Measurements from ENCODE around the gene SLAIN2.
"Not testable (repeated sequence)": the region's sequence is repeated elsewhere in the genome, so short reads cannot be mapped to it uniquely, and the experiment has no call there.

SLAIN2 gene

DNA sequence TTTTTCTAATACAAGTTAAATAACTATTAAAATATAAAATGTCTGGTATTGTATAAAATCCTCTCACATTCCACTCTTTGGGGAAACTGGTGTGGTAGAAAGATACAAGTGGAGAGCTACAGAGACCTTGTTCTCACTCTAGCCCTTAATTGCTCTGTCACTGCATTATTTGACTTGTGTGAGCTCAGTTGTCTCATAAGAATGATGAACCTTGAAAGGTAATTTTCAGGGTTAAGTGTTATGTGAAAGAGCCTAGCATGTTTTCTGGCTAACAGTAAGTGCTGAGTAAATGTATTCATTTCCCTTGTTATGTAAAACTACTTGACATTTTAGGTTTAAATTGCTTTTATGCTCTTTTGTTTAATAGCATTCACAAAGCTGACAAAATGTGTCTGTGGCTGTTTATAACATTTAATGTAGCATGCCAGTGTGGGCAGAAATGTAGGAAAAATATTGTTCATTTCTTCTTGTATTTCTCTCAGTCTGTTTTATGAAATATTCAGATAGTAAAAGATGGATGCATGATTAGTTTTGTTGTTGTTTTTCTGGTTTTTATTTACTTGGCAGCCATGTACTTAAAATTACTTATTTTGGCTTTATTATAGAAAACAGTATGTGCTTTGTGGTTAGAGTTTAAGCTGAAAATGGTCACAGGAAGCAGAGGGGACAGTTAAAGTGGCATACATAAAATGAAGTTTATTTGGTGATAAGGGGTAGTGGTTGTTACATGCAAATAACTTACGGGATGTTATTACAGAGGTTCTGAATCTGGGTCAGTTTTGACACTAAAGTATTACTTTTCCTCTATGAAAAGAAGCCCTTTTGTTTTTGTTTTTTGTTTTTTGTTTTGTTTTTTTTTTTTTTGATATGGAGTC lies 29.2 kb downstream of the SLAIN2 start:
- DNase-seq (ENCODE audit: low spot score), result no peak

DNA sequence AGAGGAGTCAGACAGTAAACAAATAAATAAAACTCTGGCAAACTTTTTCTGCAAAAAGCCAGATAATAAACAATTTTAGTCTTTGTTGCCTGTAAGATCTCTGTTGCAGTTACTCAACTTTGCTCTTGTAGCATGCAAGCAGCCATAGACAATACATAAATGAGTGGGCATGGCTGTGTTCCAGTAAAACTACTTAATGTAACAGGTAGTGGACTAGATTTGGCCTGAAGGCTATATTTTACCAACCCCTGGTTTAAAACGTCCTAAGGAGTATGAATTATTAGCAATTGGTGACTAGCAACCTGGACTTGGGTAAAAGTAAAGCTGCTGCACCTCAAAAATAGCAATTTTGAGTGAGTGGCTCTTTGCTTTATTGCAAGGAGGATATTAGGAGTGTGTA lies 30.9 kb downstream of the SLAIN2 start:
- DNase-seq (ENCODE audit: low spot score), result no peak

DNA sequence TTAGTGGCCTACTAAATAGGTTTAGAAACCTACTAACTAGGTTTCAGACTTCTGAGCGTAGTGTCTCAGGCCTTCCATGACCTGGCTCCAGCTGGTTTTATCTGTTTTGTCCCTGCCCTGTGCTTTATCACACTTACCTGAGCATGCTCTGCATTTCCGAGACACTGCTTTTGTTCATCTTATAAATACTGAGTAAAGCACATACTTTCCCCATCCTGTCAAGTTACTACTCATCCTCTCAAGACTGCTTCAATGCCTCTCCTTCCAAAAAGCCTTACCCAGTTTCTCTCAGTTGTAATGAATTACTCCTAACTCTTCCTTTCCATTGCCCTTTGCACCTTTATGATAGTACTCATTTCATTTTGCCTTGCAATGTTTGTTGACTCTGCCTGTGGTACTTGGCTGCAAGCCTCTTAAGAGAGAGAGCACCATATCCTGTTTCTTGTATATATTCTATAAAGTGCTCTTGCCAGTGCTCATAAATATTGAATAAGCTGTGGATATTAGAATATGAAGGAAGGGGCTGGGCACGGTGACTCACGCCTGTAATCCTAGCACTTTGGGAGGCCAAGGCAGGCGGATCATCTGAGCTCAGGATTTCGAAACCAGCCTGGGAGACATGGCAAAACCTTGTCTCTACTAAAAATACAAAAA lies 34.4 kb downstream of the SLAIN2 start:
- no peak for DNase-seq (ENCODE audit: low spot score)

DNA sequence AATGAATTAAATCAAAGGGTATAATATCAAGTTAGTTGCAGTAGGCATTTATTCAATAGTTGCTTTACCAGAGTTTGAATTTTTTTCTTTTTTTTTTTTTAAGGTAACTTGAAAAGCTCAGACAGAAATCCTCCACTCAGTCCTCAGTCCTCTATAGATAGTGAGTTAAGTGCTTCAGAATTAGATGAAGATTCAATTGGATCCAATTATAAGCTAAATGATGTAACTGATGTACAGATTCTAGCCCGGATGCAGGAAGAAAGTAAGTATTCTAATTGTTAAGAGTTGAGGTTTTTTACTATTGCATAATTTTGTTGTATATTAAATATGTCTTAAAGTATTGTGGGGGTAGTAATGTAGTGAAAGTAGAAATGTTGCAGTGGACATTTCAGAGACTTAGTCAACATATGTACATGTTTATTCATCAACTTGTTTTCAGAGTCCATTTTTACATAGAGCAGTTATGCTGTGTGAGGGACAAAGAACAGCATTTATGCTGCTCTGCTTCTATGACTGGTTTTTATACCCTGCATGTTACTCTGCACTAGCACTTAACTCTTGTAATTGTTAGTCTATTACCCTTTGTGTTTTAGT lies 38.4 kb downstream of the SLAIN2 start:
- DNase-seq (ENCODE audit: low spot score), result no peak

DNA sequence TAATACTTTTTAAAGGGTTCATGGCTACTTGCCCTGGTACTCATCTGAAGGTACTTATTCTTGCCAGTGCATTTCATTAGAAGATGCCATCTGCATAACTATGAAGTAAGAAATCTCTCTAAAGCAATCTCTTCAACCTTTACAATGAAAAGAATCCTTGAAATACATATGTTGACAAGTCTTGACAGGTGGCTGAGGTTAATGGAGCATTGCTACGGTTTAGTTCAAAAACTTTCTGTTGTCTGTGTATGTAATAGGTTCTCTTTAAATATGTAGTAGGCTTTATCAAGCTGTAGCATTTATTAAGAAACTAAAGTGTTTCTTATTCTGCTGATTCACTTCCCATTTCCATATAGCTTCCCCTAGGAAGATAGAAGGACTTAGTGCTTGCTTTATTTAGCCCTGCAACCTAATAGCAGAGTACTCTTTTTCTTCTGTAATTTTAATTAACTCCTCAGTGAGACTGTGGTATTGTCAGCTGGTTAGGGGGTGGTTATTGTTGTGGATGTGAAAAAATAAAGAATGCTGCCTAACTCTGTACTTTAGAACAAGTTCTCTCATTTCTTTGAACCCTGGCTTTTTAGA lies 39.3 kb downstream of the SLAIN2 start:
- DNase-seq (ENCODE audit: low spot score), result no peak

DNA sequence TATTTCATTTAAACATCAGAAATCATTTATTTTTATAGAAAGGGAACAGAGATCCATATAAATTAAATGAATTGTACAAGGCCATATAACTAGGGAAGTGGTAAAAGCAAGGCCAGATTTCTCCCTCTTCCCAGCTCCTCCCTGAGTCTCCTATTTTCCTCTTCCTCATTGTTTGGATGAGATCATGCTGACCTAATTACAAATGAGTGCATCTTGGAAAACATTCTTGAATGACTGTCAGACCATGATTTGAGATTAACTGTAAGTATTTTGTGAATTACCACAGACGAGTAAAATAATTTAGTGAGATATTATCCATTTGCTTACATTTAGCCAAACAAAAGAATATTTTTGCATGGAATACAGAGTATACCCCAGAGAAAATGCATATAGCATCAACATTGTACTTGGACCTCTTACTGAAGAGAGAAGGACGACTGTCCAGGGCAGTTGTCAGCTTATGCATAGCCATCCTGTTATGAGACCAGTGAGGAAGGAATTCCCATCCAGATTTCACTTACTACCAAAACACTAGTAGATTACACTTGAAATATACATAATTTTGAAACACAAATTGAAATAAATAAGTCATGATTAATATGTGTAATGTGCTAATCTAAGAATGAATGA lies 47.3 kb downstream of the SLAIN2 start:
- DNase-seq (ENCODE audit: low spot score), result peak; percentile 24

DNA sequence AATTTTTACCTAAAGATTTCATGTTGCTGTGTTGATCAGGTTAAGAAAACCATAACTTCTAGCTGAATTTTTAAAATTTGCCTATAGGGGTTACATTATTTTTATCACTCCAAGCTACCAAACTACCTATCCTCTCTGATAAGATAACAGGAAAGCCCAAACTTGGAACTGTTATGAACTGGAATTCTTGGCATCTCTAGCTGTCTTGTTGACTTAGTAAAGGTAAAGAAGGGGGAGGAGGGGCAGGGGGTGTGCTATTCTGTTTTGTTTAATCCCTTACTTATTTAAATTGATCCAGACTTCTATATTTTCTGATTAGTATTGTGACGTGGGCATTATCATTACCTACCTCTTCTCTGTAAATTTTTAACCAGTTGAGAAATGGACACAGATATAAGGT lies 54.7 kb downstream of the SLAIN2 start:
- no peak for DNase-seq (ENCODE audit: low spot score)

DNA sequence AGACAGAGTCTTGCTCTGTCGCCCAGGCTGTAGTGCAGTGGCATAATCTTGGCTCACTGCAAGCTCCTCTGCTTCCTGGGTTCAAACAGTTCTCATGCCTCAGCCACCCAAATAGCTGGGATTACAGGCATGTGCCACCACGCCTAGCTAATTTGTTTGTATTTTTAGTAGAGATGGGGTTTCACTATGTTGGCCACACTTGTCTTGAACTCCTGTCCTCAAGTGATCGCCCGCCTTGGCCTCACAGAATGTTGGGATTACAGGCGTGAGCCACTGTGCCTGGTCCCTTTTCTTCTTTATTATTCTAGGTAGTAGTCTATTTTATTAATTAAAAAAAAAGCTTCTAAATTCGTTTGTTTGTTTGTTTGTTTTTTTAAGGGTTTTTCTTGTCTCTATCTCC lies 59.1 kb downstream of the SLAIN2 start:
- DNase-seq (ENCODE audit: low spot score), result no peak

DNA sequence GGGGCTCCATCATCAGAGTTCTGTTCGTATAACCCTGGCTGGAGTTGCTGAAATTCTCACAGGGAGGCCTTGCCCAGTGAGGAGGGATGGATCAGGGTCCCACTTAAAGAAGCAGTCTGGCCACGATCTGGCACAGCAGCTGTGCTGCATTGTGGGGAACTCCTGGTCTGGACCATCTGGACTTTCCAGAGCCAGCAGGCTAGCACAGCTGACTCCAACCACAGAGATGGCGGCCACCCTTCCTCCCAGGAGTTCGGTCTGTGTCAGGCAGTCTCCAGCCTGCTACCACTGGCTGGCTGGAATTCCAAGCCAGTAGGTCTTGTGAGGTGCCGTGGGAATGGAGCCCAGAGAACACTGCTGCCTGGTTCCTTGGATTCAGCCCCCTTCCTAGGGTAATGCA lies 62.0 kb downstream of the SLAIN2 start:
- no peak for DNase-seq (ENCODE audit: low spot score)

DNA sequence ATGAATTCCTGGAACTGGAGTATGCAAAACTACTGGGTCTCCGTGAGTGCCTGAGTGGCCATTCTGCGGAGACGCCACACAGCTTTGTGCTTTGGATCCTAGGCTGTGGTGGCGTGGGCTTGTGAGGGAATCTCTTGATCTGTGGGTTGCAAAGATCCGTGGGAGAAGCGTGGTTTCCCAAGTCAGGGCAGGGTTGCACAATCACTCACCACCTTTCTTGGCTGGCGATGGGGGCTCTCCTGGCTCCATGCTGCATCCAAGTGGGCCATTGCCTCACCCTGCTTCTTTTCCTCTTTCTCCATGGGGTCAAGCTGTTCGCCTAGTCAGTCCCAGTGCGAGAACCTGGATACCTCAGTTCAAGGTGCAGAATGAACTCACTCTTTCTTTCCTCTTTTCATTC lies 62.5 kb downstream of the SLAIN2 start:
- no peak for DNase-seq (ENCODE audit: low spot score)

DNA sequence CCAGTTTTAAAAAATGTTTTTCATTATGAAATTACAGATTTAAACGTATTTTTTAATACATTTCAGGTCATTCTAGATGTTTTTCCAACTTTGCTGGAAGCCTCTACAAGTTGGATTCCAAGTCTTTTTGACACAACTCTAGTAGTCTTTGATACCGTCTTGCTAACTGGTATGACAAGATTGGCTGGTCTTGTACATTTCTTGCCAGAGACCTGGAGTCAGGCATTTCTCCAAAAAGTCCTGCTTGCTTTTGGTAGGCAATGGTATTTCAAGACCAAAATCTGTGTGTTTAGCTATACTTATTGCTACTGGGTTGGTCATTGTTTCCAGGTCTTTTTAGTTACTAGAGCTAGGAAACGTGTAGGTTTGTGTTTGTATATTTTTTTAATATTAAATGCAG lies 64.6 kb downstream of the SLAIN2 start:
- no peak for DNase-seq (ENCODE audit: low spot score)

DNA sequence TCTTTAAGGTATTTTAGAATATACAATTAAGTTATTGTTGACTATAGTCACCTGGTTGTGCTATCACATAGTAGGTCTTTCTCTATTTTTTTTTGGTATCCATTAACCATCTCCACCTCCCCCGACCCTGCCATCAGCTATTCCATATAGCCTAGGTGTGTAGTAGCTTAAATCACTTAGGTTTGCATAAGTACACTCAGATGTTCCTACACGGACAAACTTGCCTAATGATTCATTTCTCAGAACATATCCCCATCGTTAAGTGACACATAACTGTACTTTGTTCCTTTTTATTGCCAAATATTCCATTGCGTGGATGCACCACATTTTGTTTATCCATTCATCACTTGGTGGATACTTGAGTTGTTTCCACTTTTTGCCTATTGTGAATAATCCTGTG lies 67.9 kb downstream of the SLAIN2 start:
- peak; percentile 35 for DNase-seq (ENCODE audit: low spot score)

DNA sequence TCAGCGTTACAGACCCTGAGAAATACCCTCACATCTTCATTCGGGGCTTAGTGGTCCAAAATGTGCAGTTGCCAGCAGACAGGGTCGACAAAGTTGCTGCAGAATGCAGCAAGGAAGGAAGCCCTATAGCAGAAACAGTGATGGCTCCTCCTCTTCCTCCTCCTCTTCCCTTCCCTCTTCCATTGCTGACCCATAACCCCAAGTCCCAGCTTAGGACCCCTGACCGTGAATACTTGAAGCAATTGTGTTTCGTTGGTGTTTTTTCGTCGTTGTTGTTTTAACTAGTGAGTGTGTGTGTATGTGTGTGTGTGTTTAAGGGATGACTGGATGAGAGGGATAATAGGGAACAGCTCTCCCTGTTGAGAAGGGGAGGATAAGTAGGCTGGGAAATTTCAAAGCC lies 69.5 kb downstream of the SLAIN2 start:
- DNase-seq (ENCODE audit: low spot score), result no peak

DNA sequence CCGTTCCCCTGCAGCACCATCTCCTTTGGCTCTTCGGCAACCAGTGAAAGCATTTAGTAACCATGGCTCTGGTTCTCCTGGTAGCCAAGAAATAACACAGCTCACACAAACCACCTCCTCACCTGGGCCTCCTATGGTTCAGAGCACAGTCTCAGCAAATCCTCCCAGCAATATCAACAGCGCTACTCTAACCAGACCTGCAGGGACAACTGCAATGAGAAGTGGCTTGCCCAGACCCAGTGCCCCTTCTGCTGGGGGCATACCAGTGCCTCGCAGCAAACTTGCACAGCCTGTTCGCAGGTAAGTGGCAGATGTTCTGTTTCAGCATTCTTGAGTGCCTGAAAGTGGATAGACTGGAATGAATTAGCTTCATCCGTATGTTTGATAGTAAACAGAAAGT lies 78.8 kb downstream of the SLAIN2 start:
- DNase-seq (ENCODE audit: low spot score), result no peak

DNA sequence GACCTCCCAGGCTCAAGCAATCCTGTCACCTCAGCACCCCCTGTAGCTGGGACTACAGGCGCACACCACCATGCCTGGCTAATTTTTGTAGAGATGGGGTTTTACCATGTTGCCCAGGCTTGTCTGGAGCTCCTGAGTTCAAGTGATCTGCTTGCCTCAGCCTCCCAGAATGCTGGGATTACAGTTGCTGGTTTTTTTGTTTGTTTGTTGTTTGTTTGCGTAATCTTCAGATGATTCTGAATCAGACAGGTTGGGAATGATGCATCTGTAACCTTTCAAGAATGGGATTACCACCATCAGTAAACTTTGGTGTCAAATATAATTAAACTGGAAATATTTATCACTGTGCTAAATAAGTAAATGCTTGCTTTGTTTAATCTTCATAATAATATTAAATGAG lies 79.8 kb downstream of the SLAIN2 start:
- no peak for DNase-seq (ENCODE audit: low spot score)

DNA sequence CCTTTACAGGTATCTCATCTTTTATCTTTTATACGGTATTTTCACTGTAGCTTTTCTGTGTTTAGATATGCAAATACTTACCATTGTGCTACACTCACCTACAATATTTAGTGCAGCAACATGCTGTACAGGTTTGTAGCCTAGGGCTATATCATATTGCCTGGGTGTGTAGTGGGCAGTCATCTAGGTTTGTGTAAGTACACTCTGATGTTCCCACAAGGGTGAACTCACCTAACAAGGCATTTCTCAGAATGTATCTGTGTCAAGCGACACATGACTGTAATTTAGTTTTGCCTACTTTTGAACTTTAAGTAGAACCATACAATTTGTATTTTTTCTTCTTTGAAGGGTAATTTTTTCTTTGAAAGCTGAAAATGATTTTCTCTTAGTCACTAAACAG lies 87.6 kb downstream of the SLAIN2 start:
- no peak for DNase-seq (ENCODE audit: low spot score)

DNA sequence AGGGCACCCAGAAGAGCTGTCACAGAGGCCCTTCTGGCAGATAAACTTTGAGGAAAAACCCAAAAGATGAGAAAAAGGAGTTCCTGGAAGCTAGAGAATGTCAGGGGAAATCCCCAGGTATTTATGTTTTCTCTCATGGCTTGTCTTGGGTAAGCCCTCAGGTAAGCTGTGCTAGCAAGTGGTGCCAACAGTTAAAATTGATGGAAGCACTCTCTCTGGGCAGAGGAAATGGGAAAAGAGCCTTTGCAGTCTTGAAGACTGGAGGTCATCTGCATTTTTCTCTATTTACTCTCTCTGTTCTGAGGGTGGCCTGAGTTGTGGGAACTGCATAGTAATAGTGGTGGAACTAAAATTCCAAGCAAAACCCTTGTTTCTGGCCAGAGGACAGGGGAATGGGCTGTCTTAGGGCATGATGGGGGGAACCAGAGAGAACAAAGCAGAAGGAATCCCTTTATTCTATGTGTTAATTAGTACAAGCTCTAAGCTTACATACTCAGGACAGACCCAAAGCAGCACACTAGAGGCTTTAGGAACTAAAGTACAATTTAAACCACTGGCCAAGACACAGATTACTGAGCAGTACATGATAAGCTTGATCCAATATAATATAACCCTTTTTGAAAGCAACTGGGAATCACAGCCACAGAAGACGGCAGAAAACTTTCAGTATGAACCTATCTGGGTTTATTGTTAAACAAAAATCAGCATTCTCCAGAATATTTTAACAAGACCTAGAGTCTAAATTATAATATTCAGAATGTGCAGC lies 88.6 kb downstream of the SLAIN2 start:
- DNase-seq (ENCODE audit: low spot score), result no peak

DNA sequence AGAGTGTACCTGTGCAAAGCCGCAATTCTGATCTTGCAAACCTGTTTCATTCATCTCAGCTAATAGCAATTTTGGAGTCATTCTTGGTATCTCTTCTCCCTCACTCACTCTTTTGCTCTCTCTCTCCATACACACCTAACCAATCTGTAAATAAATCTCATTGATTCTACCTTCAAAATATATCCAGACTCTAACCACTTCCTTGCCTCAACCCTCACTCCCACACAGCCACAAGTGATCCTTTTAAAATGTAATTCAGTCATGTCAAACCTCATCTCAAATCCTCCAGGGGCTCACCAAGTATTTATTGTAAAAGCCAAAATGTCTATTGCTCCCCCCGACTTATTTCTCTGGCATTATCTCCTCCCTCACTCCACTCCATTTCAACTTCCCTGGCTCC lies 90.1 kb downstream of the SLAIN2 start:
- no peak for DNase-seq (ENCODE audit: low spot score)

DNA sequence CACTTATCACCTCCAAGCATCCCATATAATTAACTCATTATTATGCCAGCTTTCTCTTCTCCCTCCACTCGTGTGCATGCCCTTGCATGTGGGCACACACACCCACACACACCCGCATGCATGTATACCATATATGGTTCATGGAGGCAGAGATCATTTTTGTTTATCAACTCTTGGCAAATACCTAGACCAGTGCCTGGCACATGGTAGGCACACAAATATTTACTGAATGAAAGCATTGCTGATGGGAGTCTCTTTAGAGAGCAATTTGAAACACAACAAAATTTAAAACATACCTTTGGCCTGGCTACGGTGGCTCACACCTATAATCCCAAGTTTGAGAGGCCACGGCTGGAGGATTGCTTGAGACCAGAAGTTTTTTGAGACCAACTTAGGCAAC lies 90.7 kb downstream of the SLAIN2 start:
- DNase-seq (ENCODE audit: low spot score), result no peak

DNA sequence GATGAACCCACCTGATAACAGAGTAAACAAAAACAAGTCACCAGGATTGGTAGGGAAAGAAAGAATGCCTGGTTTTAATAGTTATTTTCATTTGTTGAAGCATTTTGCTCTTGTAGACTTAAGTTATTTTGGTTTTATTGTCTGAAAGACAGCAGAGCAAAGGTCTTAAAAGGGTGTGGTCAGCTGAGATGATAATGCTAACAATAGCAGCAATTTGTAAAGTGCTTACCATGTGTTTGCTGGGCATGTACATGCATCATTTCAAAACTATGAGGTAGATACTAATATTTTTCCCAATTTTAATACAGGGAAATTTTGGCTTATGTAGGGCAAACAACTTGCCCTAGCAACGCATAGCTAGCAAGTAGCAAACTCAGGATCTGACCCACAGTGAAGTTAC lies 95.0 kb downstream of the SLAIN2 start:
- no peak for DNase-seq (ENCODE audit: low spot score)

DNA sequence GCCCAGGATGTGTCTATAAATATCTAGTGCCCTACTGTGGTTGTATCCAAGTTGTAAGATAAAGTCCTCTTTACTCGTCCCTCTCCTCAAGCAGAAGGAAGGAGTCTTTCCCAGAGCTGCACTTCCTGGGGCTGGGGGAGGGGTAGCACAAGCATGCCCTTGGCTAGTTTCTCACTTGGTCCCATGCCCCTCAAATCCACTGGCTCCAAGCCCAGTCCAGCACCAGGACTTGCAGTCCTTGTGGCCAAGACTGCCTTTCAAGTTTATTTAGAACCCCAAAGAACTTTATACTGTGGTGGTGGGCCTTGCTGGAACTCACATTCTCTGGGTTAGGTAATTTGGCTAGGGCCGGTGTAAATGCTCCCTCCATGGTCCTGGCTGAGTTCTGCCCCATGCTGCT lies 98.7 kb downstream of the SLAIN2 start:
- DNase-seq (ENCODE audit: low spot score), result no peak

DNA sequence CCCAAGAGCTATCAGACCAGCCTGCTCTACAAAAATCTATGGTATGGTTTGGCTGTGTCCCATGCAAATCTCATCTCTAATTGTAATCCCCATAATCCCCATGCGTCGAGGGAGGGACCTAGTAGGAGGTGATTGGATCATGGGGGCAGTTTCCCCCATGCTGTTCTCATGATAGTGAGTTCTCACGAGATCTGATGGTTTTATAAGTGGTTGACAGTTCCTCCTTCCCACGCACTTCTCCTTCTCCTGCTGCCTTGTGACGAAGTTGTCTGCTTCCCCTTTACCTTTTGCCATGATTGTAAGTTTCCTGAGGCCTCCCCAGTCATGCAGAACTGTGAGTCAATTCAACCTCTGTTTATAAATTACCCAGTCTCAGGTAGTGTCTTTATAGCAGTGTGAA lies 99.6 kb downstream of the SLAIN2 start:
- not testable (repeated sequence) for DNase-seq (ENCODE audit: low spot score)
